HepG2 (cell line): Measurements from ENCODE around the gene NDOR1. TPM values are rescaled to one million over a fixed set of nuclear protein-coding genes. Genes with fewer than 3 reads are reported as not detected.
A peak's percentile ranks its signal among the peaks of the same experiment; 100 is the strongest.

ENCODE experiments used
- KAT8 ChIP-seq: IDR thresholded peaks from 2 replicates; pipeline ENCODE4 v1.6.1; 2016; ENCODE audit warnings: missing genetic modification reagents, missing compliant biosample characterization
- KLF16 ChIP-seq, 2 experiments: sonication (generic) in 1 of 2; formaldehyde crosslinking in 1 of 2; IDR thresholded peaks; 2 replicates each; pipeline versions ENCODE4 v1.6.1 to v1.8.0; 2016 to 2023; ENCODE audit warnings: missing genetic modification reagents in 2 of 2, missing compliant biosample characterization in 1 of 2
- MAF1 ChIP-seq: sonication (generic); formaldehyde crosslinking; IDR thresholded peaks from 2 replicates; pipeline ENCODE4 v1.5.0; 2020; ENCODE audit warnings: missing genetic modification reagents, borderline replicate concordance
- RAD21 ChIP-seq: fragments of 450-650 bp; formaldehyde crosslinking; IDR thresholded peaks from 2 replicates; pipeline ENCODE4 v1.5.0; 2020; ENCODE audit warnings: mild to moderate bottlenecking
- SNAPC2 ChIP-seq: sonication (generic); formaldehyde crosslinking; IDR thresholded peaks from 2 replicates; pipeline ENCODE4 v1.8.1; 2022; ENCODE audit warnings: mild to moderate bottlenecking, missing genetic modification reagents
- SYNCRIP ChIP-seq: fragments of 200-400 bp; formaldehyde crosslinking; IDR thresholded peaks from 2 replicates; pipeline ENCODE4 v1.6.1; 2018; ENCODE audit warnings: mild to moderate bottlenecking, low read depth, low read length; ENCODE audit not compliant: insufficient read depth
- ZNF607 ChIP-seq: sonication (generic); formaldehyde crosslinking; IDR thresholded peaks from 2 replicates; pipeline ENCODE4 v1.5.1; 2020; ENCODE audit warnings: missing genetic modification reagents, mild to moderate bottlenecking, borderline replicate concordance
- ZNF777 ChIP-seq: sonication (generic); formaldehyde crosslinking; IDR thresholded peaks from 2 replicates; pipeline ENCODE4 v1.4.0; 2020; ENCODE audit warnings: missing genetic modification reagents
- ZSCAN25 ChIP-seq: sonication (generic); formaldehyde crosslinking; IDR thresholded peaks from 2 replicates; pipeline ENCODE4 v1.8.0; 2022; ENCODE audit warnings: mild to moderate bottlenecking, missing genetic modification reagents
- polyA plus RNA-seq, 8 experiments: library from polyadenylated mRNA; depleted of rRNA in 3 of 8; stranded (reverse) in 7 of 8; unstranded in 1 of 8; fragments of >200 nt; fragmentation: Illumina TruSeq in 4 of 8; extraction: Trizol in 4 of 8; gene quantifications; 2 replicates each; pipeline versions ENCODE4 v1.2.1 to v1.2.3, GENCODE V29; 2011 to 2016; ENCODE audit warnings: low read depth in 4 of 8, missing spikeins in 1 of 8, mixed read lengths in 1 of 8; ENCODE audit not compliant: insufficient read depth in 1 of 8
- total RNA-seq, 5 experiments: library from RNA; depleted of rRNA; stranded (reverse); fragments of >200 nt; fragmentation: Illumina TruSeq; extraction: Trizol; gene quantifications; 2 replicates each; pipeline ENCODE4 v1.2.3, GENCODE V29; 2016; ENCODE audit warnings: low read depth in 1 of 5
- TF ChIP-seq, protein P1 (sequence below), 2 experiments: fragments of 450-650 bp in 1 of 2; sonication (generic) in 1 of 2; formaldehyde crosslinking; IDR thresholded peaks; 2 replicates each; pipeline versions ENCODE4 v1.5.0 to v1.8.0; 2020 to 2022; ENCODE audit warnings: mild to moderate bottlenecking in 1 of 2, missing genetic modification reagents in 1 of 2
- TF ChIP-seq, protein P2 (sequence below): sonication (generic); formaldehyde crosslinking; IDR thresholded peaks from 2 replicates; pipeline ENCODE4 v1.4.0; 2020; ENCODE audit warnings: missing genetic modification reagents
- TF ChIP-seq, protein P3 (sequence below): sonication (generic); formaldehyde crosslinking; IDR thresholded peaks from 2 replicates; pipeline ENCODE4 v1.8.1; 2022; ENCODE audit warnings: mild to moderate bottlenecking, missing genetic modification reagents
- TF ChIP-seq, protein P4 (sequence below): sonication (generic); formaldehyde crosslinking; IDR thresholded peaks from 2 replicates; pipeline ENCODE4 v1.5.1; 2020; ENCODE audit warnings: mild to moderate bottlenecking, missing genetic modification reagents, moderate library complexity

The NDOR1 gene
- total and polyA plus RNA-seq, 2 of the 13 experiments (the other 11 are each of a cell fraction or from before 2014, with no cell fraction given): 3.6 to 8.7 TPM

DNA sequence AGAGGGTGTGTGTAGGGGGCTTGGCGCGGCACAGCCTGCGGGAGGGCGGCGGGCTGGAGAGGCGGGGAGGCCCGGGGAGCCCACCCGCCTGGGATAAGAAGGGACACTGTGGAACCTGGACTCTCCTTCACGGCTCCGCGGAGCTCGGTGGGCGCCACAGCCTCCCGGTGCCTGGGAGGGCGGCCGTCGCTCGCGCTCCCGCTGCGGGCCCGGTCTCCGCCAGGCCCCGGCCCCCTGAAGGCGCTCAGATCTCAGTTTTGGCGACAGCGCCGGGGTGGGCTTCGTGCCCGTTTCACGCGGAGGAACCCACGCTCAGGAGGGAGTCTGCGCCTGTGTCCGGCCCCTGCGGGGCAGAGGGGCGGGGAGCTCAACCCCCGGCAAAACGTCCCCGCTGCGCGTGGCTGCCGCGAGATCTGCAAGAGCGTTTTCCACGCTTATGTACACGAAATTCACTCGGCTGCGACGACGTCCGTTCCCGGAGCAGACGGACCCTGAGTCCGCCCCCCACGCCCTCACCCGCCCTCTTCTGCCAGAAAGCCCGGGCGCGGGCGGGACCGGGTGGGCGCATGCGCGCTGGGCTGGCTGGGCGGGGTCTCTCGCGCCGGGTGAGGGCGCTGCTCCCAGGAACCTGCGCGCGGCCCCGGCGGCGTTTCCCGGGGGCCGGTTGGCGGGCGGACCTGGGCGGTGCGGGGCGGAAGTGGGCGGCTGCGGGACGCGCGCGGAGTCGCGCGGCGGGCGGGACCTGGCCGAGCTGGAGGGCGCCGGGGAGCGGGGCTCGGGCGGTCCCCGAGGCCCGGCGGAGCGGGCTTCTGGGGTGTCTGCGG lies 49.3 kb downstream of the NDOR1 start, which contains the start of gene NELFB (continued):
- TF ChIP-seq, protein P1, sequence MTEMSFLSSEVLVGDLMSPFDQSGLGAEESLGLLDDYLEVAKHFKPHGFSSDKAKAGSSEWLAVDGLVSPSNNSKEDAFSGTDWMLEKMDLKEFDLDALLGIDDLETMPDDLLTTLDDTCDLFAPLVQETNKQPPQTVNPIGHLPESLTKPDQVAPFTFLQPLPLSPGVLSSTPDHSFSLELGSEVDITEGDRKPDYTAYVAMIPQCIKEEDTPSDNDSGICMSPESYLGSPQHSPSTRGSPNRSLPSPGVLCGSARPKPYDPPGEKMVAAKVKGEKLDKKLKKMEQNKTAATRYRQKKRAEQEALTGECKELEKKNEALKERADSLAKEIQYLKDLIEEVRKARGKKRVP (CRISPR knock-in tag; IDR thresholded peaks at IDR 0.05): peak in 1 of 2 experiments; percentile 60; a peak in 1 of 4 replicates
- TF ChIP-seq MAF1: peak; percentile 81
- TF ChIP-seq, protein P2, sequence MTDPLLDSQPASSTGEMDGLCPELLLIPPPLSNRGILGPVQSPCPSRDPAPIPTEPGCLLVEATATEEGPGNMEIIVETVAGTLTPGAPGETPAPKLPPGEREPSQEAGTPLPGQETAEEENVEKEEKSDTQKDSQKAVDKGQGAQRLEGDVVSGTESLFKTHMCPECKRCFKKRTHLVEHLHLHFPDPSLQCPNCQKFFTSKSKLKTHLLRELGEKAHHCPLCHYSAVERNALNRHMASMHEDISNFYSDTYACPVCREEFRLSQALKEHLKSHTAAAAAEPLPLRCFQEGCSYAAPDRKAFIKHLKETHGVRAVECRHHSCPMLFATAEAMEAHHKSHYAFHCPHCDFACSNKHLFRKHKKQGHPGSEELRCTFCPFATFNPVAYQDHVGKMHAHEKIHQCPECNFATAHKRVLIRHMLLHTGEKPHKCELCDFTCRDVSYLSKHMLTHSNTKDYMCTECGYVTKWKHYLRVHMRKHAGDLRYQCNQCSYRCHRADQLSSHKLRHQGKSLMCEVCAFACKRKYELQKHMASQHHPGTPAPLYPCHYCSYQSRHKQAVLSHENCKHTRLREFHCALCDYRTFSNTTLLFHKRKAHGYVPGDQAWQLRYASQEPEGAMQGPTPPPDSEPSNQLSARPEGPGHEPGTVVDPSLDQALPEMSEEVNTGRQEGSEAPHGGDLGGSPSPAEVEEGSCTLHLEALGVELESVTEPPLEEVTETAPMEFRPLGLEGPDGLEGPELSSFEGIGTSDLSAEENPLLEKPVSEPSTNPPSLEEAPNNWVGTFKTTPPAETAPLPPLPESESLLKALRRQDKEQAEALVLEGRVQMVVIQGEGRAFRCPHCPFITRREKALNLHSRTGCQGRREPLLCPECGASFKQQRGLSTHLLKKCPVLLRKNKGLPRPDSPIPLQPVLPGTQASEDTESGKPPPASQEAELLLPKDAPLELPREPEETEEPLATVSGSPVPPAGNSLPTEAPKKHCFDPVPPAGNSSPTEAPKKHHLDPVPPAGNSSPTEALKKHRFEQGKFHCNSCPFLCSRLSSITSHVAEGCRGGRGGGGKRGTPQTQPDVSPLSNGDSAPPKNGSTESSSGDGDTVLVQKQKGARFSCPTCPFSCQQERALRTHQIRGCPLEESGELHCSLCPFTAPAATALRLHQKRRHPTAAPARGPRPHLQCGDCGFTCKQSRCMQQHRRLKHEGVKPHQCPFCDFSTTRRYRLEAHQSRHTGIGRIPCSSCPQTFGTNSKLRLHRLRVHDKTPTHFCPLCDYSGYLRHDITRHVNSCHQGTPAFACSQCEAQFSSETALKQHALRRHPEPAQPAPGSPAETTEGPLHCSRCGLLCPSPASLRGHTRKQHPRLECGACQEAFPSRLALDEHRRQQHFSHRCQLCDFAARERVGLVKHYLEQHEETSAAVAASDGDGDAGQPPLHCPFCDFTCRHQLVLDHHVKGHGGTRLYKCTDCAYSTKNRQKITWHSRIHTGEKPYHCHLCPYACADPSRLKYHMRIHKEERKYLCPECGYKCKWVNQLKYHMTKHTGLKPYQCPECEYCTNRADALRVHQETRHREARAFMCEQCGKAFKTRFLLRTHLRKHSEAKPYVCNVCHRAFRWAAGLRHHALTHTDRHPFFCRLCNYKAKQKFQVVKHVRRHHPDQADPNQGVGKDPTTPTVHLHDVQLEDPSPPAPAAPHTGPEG (CRISPR knock-in tag): peak; percentile 49; the same call in 1 of the 2 replicates
- peak; percentile 42; the same call in 1 of the 2 replicates for TF ChIP-seq KAT8 (CRISPR knock-in tag)
- TF ChIP-seq, protein P3, sequence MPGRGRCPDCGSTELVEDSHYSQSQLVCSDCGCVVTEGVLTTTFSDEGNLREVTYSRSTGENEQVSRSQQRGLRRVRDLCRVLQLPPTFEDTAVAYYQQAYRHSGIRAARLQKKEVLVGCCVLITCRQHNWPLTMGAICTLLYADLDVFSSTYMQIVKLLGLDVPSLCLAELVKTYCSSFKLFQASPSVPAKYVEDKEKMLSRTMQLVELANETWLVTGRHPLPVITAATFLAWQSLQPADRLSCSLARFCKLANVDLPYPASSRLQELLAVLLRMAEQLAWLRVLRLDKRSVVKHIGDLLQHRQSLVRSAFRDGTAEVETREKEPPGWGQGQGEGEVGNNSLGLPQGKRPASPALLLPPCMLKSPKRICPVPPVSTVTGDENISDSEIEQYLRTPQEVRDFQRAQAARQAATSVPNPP (CRISPR knock-in tag): peak; percentile 56; the same call in 1 of the 2 replicates
- TF ChIP-seq KLF16 (CRISPR knock-in tag; IDR thresholded peaks at IDR 0.05): no peak; a peak in 1 of 4 replicates
- no peak; the same call in 1 of the 2 replicates for TF ChIP-seq ZSCAN25 (CRISPR knock-in tag)
- TF ChIP-seq SYNCRIP: no peak
- TF ChIP-seq ZNF777: 0 out of 2 replicates have a peak, but pooled peaks have one; percentile 57
- 0 out of 2 replicates have a peak, but pooled peaks have one; percentile 21 for TF ChIP-seq SNAPC2 (CRISPR knock-in tag)
- TF ChIP-seq RAD21 (CRISPR knock-in tag): peak; percentile 45; the same call in 1 of the 2 replicates
- peak; percentile 21; the same call in 1 of the 2 replicates for TF ChIP-seq ZNF607 (CRISPR knock-in tag)
- TF ChIP-seq, protein P4, sequence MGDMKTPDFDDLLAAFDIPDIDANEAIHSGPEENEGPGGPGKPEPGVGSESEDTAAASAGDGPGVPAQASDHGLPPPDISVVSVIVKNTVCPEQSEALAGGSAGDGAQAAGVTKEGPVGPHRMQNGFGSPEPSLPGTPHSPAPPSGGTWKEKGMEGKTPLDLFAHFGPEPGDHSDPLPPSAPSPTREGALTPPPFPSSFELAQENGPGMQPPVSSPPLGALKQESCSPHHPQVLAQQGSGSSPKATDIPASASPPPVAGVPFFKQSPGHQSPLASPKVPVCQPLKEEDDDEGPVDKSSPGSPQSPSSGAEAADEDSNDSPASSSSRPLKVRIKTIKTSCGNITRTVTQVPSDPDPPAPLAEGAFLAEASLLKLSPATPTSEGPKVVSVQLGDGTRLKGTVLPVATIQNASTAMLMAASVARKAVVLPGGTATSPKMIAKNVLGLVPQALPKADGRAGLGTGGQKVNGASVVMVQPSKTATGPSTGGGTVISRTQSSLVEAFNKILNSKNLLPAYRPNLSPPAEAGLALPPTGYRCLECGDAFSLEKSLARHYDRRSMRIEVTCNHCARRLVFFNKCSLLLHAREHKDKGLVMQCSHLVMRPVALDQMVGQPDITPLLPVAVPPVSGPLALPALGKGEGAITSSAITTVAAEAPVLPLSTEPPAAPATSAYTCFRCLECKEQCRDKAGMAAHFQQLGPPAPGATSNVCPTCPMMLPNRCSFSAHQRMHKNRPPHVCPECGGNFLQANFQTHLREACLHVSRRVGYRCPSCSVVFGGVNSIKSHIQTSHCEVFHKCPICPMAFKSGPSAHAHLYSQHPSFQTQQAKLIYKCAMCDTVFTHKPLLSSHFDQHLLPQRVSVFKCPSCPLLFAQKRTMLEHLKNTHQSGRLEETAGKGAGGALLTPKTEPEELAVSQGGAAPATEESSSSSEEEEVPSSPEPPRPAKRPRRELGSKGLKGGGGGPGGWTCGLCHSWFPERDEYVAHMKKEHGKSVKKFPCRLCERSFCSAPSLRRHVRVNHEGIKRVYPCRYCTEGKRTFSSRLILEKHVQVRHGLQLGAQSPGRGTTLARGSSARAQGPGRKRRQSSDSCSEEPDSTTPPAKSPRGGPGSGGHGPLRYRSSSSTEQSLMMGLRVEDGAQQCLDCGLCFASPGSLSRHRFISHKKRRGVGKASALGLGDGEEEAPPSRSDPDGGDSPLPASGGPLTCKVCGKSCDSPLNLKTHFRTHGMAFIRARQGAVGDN (CRISPR knock-in tag): peak; percentile 48
